ENCODE results near the gene P2RY2. TPM values are rescaled to one million over a fixed set of nuclear protein-coding genes. Genes with fewer than 3 reads are reported as not detected.

The P2RY2 gene
- total and polyA plus RNA-seq, 2 of the 8 experiments (the other 6 are each of a cell fraction or from before 2014, with no cell fraction given): 1.0 to 1.5 TPM

DNA sequence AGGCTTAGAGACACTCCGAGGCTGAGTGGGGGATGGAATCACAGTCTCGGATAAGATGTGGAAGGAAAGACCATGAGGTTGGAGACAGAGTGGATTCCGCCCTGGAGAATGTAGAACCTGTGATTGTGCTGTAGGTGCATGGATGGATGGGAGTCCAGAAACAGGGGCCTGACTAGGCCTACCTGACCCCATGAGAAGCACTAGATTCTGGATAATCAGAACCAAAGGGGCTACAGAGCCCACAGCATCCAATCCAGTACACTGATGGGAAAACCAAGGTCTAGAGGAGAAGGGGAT, 43.6 kb upstream of the P2RY2 start:
- Histone ChIP-seq H4K20me1 (replicated peaks in 1 of 2; ENCODE audit: control insufficient read depth in 1 of 2, insufficient read depth in 2 of 2, low read length in 2 of 2) (no peaks in the 10 kb centered on the region), H3K36me3 (ENCODE audit: control insufficient read depth in 2 of 4, insufficient read depth in 4 of 4, low read length in 3 of 4) (no peaks in the 10 kb centered on the region), H2BK12ac (ENCODE audit: low read depth, low read length) (no peak overlapping the region), H4K5ac (ENCODE audit: insufficient read length, low read depth, low read length) (no peak overlapping the region), H2BK20ac (ENCODE audit: low read length) (no peak overlapping the region), H4K8ac (ENCODE audit: extremely low read depth, insufficient read depth, low read length) (no peak overlapping the region), H3K23ac (ENCODE audit: insufficient read length) (no peak overlapping the region), H3K14ac (ENCODE audit: insufficient read length) (no peak overlapping the region), H3K4ac (replicated peaks; ENCODE audit: insufficient read length, low read depth, low read length) (no peak overlapping the region), H3K27ac (ENCODE audit: low read depth, low read length) (no peak overlapping the region), H3K23me2 (ENCODE audit: low read depth, low read length) (no peaks in the 10 kb centered on the region), H4K91ac (replicated peaks; ENCODE audit: insufficient read length, low read length) (no peak overlapping the region), H2AFZ (ENCODE audit: low read length) (no peak overlapping the region), H2BK5ac (ENCODE audit: low read depth, low read length) (no peak overlapping the region), H3K27me3 (replicated peaks in 1 of 4; ENCODE audit: control insufficient read depth in 3 of 4, extremely low read depth in 1 of 4, insufficient read depth in 3 of 4, low read length in 3 of 4) (no peaks in the 10 kb centered on the region), H2AK5ac (ENCODE audit: low read depth, low read length) (no peak overlapping the region), H3K4me2 (ENCODE audit: insufficient read depth in 1 of 2, low read depth in 2 of 2, low read length in 2 of 2) (no peak overlapping the region), H3K4me3 (ENCODE audit: extremely low read depth in 1 of 4, insufficient read depth in 2 of 4, low read depth in 3 of 4, low read length in 4 of 4) (no peak overlapping the region), H3K79me2 (ENCODE audit: control insufficient read depth in 1 of 2, insufficient read depth in 2 of 2, low read length in 2 of 2) (no peaks in the 10 kb centered on the region), H3K9ac (replicated peaks in 1 of 4; ENCODE audit: extremely low read depth in 1 of 4, low read depth in 3 of 4, low read length in 3 of 4) (no peak overlapping the region), H3K18ac (ENCODE audit: extremely low read depth, low read length) (no peak overlapping the region), H2BK120ac (replicated peaks; ENCODE audit: low read depth, low read length) (no peak overlapping the region), H3K56ac (replicated peaks; ENCODE audit: insufficient read length, low read depth, low read length) (no peak overlapping the region), H3K4me1 (replicated peaks in 1 of 4; ENCODE audit: control insufficient read depth in 3 of 4, insufficient read depth in 4 of 4, low read length in 3 of 4) (peaks cover 0 to 4% (median under 1%) of the 10 kb centered on the region in 4 experiments; a peak in 2 of 7 replicates), H3K79me1 (ENCODE audit: low read depth, low read length) (no peaks in the 10 kb centered on the region), H3K9me3 (ENCODE audit: insufficient read depth in 2 of 2, low read depth in 1 of 2, low read length in 1 of 2) (no peaks in the 10 kb centered on the region), H2BK15ac (ENCODE audit: low read length) (no peak overlapping the region)
- DNase-seq (ENCODE audit: low read depth in 1 of 2, low spot score in 2 of 2): no peak
- FAIRE-seq: no peak
- ChIA-PET CTCF (ENCODE audit: partially characterized antibody) (interaction anchor here (1.4 to 9.4 kb wide), 4 partner anchors 10 to 449 kb away, joined by 3 to 258 read pairs (median 27); no protein-coding TSS in a partner anchor), POLR2A (ENCODE audit: partially characterized antibody) (no interaction called here)
- TF ChIP-seq POU5F1 (IDR thresholded peaks at IDR 0.05; ENCODE audit: low read depth, low read length): no peak
- no peak for TF ChIP-seq GTF2F1 (IDR thresholded peaks at IDR 0.05; ENCODE audit: borderline replicate concordance, low read depth, low read length)
- TF ChIP-seq, protein P1, sequence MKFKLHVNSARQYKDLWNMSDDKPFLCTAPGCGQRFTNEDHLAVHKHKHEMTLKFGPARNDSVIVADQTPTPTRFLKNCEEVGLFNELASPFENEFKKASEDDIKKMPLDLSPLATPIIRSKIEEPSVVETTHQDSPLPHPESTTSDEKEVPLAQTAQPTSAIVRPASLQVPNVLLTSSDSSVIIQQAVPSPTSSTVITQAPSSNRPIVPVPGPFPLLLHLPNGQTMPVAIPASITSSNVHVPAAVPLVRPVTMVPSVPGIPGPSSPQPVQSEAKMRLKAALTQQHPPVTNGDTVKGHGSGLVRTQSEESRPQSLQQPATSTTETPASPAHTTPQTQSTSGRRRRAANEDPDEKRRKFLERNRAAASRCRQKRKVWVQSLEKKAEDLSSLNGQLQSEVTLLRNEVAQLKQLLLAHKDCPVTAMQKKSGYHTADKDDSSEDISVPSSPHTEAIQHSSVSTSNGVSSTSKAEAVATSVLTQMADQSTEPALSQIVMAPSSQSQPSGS (IDR thresholded peaks at IDR 0.05; ENCODE audit: low read length): no peak
- no peak for TF ChIP-seq CBX5 (IDR thresholded peaks at IDR 0.05; ENCODE audit: low read depth, low read length)
- 81% methylated on average over 3 of the region's 3 CpGs; no CpG with 5 or more reads in 1 of the 2 experiments for WGBS, 2 experiments (ENCODE audit: extremely low coverage in 1 of 2, insufficient coverage in 1 of 2, insufficient read length in 1 of 2, insufficient replicate concordance in 2 of 2, low coverage in 1 of 2, low lambda C conversion rate in 2 of 2, missing lambda C conversion rate in 1 of 2)
